Left ventricle myocardium inferior (tissue), 1 donor: ENCODE data around the gene PPOX. TPM values are rescaled to one million over a fixed set of nuclear protein-coding genes. Genes with fewer than 3 reads are reported as not detected.

Experiments
- DNase-seq: peaks from one replicate; pipeline ENCODE4 v3.0.0-alpha.2; 2020
- H3K27ac ChIP-seq: fragments of 200-600 bp; replicated peaks from 2 replicates; pipeline ENCODE4 v1.8.0; 2021
- H3K27me3 ChIP-seq: fragments of 200-600 bp; 2 replicates; pipeline ENCODE4 v1.8.0; 2021; ENCODE audit warnings: low read depth
- H3K36me3 ChIP-seq: fragments of 200-600 bp; 2 replicates; pipeline ENCODE4 v1.8.0; 2021
- H3K4me1 ChIP-seq: fragments of 200-600 bp; 2 replicates; pipeline ENCODE4 v1.8.0; 2021
- H3K4me3 ChIP-seq: fragments of 200-600 bp; 2 replicates; pipeline ENCODE4 v1.8.0; 2021; ENCODE audit warnings: mild to moderate bottlenecking, moderate library complexity
- H3K9me3 ChIP-seq: fragments of 200-600 bp; replicated peaks from 2 replicates; pipeline ENCODE4 v1.8.0; 2021
- CTCF ChIP-seq: fragments of 200-600 bp; IDR thresholded peaks from 2 replicates; pipeline ENCODE4 v1.8.0; 2021; ENCODE audit warnings: antibody characterized with exemption, mild to moderate bottlenecking, borderline replicate concordance
- intact Hi-C: fragments of 100-400 bp; cut with micrococcal nuclease; formaldehyde crosslinking; loops from one replicate; pipeline ENCODE4 v1.11.0; 2022
- total RNA-seq: library from RNA; stranded (reverse); fragmentation: NEBNext Ultra II Directional; extraction: Animal tissue kit (Norgen Biotek cat#: 25700); gene quantifications from one replicate; pipeline ENCODE4 v1.2.1, GENCODE V29; 2021
- donor health status: DM: no; HTN: yes; CAD: no; lungs with severe emphysema.

Gene PPOX
- total RNA-seq, 1 donor from 2014 or later, result 15.2 TPM

- peaks cover 44% of the 10 kb centered on the region for H3K36me3 ChIP-seq
- H3K27ac ChIP-seq, result no peak overlapping the region
- no peak for DNase-seq
- no peak for TF ChIP-seq CTCF
- H3K4me3 ChIP-seq, result no peak overlapping the region
- H3K9me3 ChIP-seq, result no peaks in the 10 kb centered on the region
- peaks cover 54% of the 10 kb centered on the region for H3K4me1 ChIP-seq
- H3K27me3 ChIP-seq, result no peaks in the 10 kb centered on the region
- intact Hi-C loops, result no loop called here
Observed at GRCh38 chr1:161161652-161162051, 4.6 kb upstream of the PPOX start.

- Histone ChIP-seq H3K4me3 (no peak overlapping the region), H3K4me1 (peaks cover 58% of the 10 kb centered on the region), H3K27me3 (no peaks in the 10 kb centered on the region), H3K9me3 (no peaks in the 10 kb centered on the region), H3K27ac (no peak overlapping the region), H3K36me3 (peaks cover 40% of the 10 kb centered on the region)
- intact Hi-C loops, result no loop called here
- no peak for DNase-seq
- TF ChIP-seq CTCF, result no peak
Observed at GRCh38 chr1:161162052-161162451, 4.2 kb upstream of the PPOX start.

GRCh38 chr1:161162806-161163205, 3.4 kb upstream of the PPOX start:
- peaks cover 66% of the 10 kb centered on the region for H3K4me1 ChIP-seq
- no peak overlapping the region for H3K4me3 ChIP-seq

GRCh38 chr1:161163793-161164192, 2.4 kb upstream of the PPOX start:
- intact Hi-C loops, result no loop called here
- peaks cover 64% of the 10 kb centered on the region for H3K4me1 ChIP-seq
- DNase-seq, result no peak

More at GRCh38 chr1:161162806-161163205, 3.4 kb upstream of the PPOX start:
- Histone ChIP-seq H3K27me3 (no peaks in the 10 kb centered on the region), H3K27ac (no peak overlapping the region), H3K36me3 (peaks cover 33% of the 10 kb centered on the region), H3K9me3 (no peaks in the 10 kb centered on the region)
- DNase-seq, result no peak
- intact Hi-C loops, result no loop called here
- no peak for TF ChIP-seq CTCF

GRCh38 chr1:161164901-161165610, 1.2 kb upstream of the PPOX start:
- peak overlapping the region; percentile 91 for H3K27ac ChIP-seq
- no peak for DNase-seq
- H3K4me1 ChIP-seq, result peaks cover 53% of the 10 kb centered on the region
- peak overlapping the region; percentile 80 for H3K4me3 ChIP-seq
- TF ChIP-seq CTCF, result no peak
- H3K9me3 ChIP-seq, result no peaks in the 10 kb centered on the region
- H3K27me3 ChIP-seq, result no peaks in the 10 kb centered on the region
- intact Hi-C loops, result no loop called here
- peaks cover 38% of the 10 kb centered on the region for H3K36me3 ChIP-seq

More at GRCh38 chr1:161163793-161164192, 2.4 kb upstream of the PPOX start:
- Histone ChIP-seq H3K9me3 (no peaks in the 10 kb centered on the region), H3K36me3 (peaks cover 25% of the 10 kb centered on the region), H3K4me3 (no peak overlapping the region), H3K27ac (no peak overlapping the region), H3K27me3 (no peaks in the 10 kb centered on the region)
- TF ChIP-seq CTCF, result no peak
